H1 (cell line): Measurements from ENCODE around the gene HOXB5. TPM values are rescaled to one million over a fixed set of nuclear protein-coding genes. Genes with fewer than 3 reads are reported as not detected.

Source experiments
- CTCF ChIA-PET: fragments of 300-600 bp; sonication (Branson Sonifier 250); formaldehyde crosslinking; loops from one replicate; lab custom pipeline; 2021; ENCODE audit not compliant: partially characterized antibody; lab: Charles Lee
- POLR2A ChIA-PET: fragments of 300-600 bp; sonication (Branson Sonifier 250); formaldehyde crosslinking; loops from one replicate; lab custom pipeline; 2021; ENCODE audit warnings: inconsistent platforms; ENCODE audit not compliant: partially characterized antibody; lab: Charles Lee
- DNase-seq, 2 experiments: peaks; one replicate each; pipeline versions ENCODE4 v3.0.0 to v3.0.0-alpha.2; 2010 to 2022; ENCODE audit warnings: low spot score in 2 of 2, low read depth in 1 of 2, mixed read lengths in 1 of 2
- FAIRE-seq: peaks from 2 replicates; lab custom pipeline; 2011; peaks lifted over from hg19 to GRCh38; lab: Jason Lieb, UNC
- H2AFZ ChIP-seq: 2 replicates; pipeline ENCODE4 v1.8.1; 2012; ENCODE audit warnings: low read length, inconsistent platforms
- H2AK5ac ChIP-seq: 2 replicates; pipeline ENCODE4 v1.6.1; 2013; ENCODE audit warnings: low read depth, low read length
- H2BK120ac ChIP-seq: replicated peaks from 2 replicates; pipeline ENCODE3; 2013; ENCODE audit warnings: low read depth, low read length, inconsistent platforms
- H2BK12ac ChIP-seq: 2 replicates; pipeline ENCODE4 v1.6.1; 2013; ENCODE audit warnings: low read depth, low read length
- H2BK15ac ChIP-seq: 2 replicates; pipeline ENCODE4 v1.6.1; 2013; ENCODE audit warnings: low read length
- H2BK20ac ChIP-seq: 2 replicates; pipeline ENCODE4 v1.6.1; 2013; ENCODE audit warnings: low read length
- H2BK5ac ChIP-seq: 2 replicates; pipeline ENCODE4 v1.6.1; 2013; ENCODE audit warnings: low read depth, low read length
- H3K14ac ChIP-seq: 2 replicates; pipeline ENCODE4 v1.6.1; 2013; ENCODE audit warnings: inconsistent platforms; ENCODE audit not compliant: insufficient read length
- H3K18ac ChIP-seq: 2 replicates; pipeline ENCODE4 v1.6.1; 2013; ENCODE audit warnings: low read length; ENCODE audit errors: extremely low read depth
- H3K23ac ChIP-seq: 2 replicates; pipeline ENCODE4 v1.6.1; 2013; ENCODE audit warnings: inconsistent platforms; ENCODE audit not compliant: insufficient read length
- H3K23me2 ChIP-seq: 2 replicates; pipeline ENCODE4 v1.6.1; 2013; ENCODE audit warnings: low read depth, low read length
- H3K27ac ChIP-seq: 2 replicates; pipeline ENCODE4 v1.6.1; 2011; ENCODE audit warnings: low read depth, low read length, inconsistent platforms
- H3K27me3 ChIP-seq, 4 experiments: replicated peaks in 1 of 4; 1 replicate in 1 of 4; 2 replicates in 3 of 4; pipeline versions ENCODE4 v1.6.1 to v1.8.1; 2011 to 2013; ENCODE audit warnings: low read length in 3 of 4, mild to moderate bottlenecking in 3 of 4, inconsistent platforms in 2 of 4, mixed read lengths in 2 of 4, moderate library complexity in 1 of 4; ENCODE audit not compliant: control insufficient read depth in 3 of 4, insufficient read depth in 3 of 4; ENCODE audit errors: extremely low read depth in 1 of 4
- H3K36me3 ChIP-seq, 4 experiments: 2 replicates each; pipeline versions ENCODE4 v1.6.1 to v1.8.1; 2011 to 2013; ENCODE audit warnings: mild to moderate bottlenecking in 4 of 4, low read length in 3 of 4, moderate library complexity in 2 of 4, control low read depth in 1 of 4, inconsistent platforms in 1 of 4; ENCODE audit not compliant: insufficient read depth in 4 of 4, control insufficient read depth in 2 of 4
- H3K4ac ChIP-seq: replicated peaks from 2 replicates; pipeline ENCODE3; 2013; ENCODE audit warnings: low read length, low read depth, mixed read lengths, inconsistent platforms; ENCODE audit not compliant: insufficient read length
- H3K4me1 ChIP-seq, 4 experiments: replicated peaks in 1 of 4; 1 replicate in 1 of 4; 2 replicates in 3 of 4; pipeline versions ENCODE4 v1.6.1 to v1.8.1; 2011 to 2013; ENCODE audit warnings: low read length in 3 of 4, inconsistent platforms in 2 of 4, mixed read lengths in 1 of 4; ENCODE audit not compliant: insufficient read depth in 4 of 4, control insufficient read depth in 3 of 4
- H3K4me2 ChIP-seq, 2 experiments: 2 replicates each; pipeline versions ENCODE4 v1.6.1 to v1.8.1; 2011 to 2013; ENCODE audit warnings: low read depth in 2 of 2, low read length in 2 of 2, control low read depth in 1 of 2, inconsistent platforms in 1 of 2, mild to moderate bottlenecking in 1 of 2; ENCODE audit not compliant: insufficient read depth in 1 of 2
- H3K4me3 ChIP-seq, 4 experiments: fragments of 200-600, 300-600 bp in 1 of 4; sonication (generic), shearing (Covaris generic), sonication (Bioruptor Twin) in 1 of 4; 2 replicates each; pipeline versions ENCODE4 v1.5.1 to v1.8.1; 2011 to 2016; ENCODE audit warnings: low read length in 4 of 4, low read depth in 3 of 4, control low read depth in 2 of 4, inconsistent platforms in 2 of 4, mild to moderate bottlenecking in 2 of 4, mixed read lengths in 1 of 4, moderate library complexity in 1 of 4; ENCODE audit not compliant: insufficient read depth in 2 of 4; ENCODE audit errors: extremely low read depth in 1 of 4
- H3K56ac ChIP-seq: replicated peaks from 2 replicates; pipeline ENCODE3; 2013; ENCODE audit warnings: low read depth, mild to moderate bottlenecking, mixed read lengths, low read length, inconsistent platforms; ENCODE audit not compliant: insufficient read length
- H3K79me1 ChIP-seq: 2 replicates; pipeline ENCODE4 v1.6.1; 2013; ENCODE audit warnings: low read depth, low read length, control low read depth
- H3K79me2 ChIP-seq, 2 experiments: 2 replicates each; pipeline versions ENCODE4 v1.6.1 to v1.8.1; 2012 to 2013; ENCODE audit warnings: low read length in 2 of 2, mild to moderate bottlenecking in 2 of 2, inconsistent platforms in 1 of 2; ENCODE audit not compliant: insufficient read depth in 2 of 2, control insufficient read depth in 1 of 2
- H3K9ac ChIP-seq, 4 experiments: replicated peaks in 1 of 4; 1 replicate in 1 of 4; 2 replicates in 3 of 4; pipeline versions ENCODE4 v1.6.1 to v1.8.1; 2011 to 2013; ENCODE audit warnings: low read depth in 3 of 4, low read length in 3 of 4, control low read depth in 2 of 4, mild to moderate bottlenecking in 2 of 4, moderate library complexity in 2 of 4, inconsistent platforms in 1 of 4; ENCODE audit errors: extremely low read depth in 1 of 4
- H3K9me3 ChIP-seq, 2 experiments: 2 replicates each; pipeline versions ENCODE4 v1.6.1 to v1.8.1; 2012 to 2013; ENCODE audit warnings: mild to moderate bottlenecking in 2 of 2, moderate library complexity in 2 of 2, control low read depth in 1 of 2, inconsistent platforms in 1 of 2, low read depth in 1 of 2, low read length in 1 of 2, mixed read lengths in 1 of 2; ENCODE audit not compliant: insufficient read depth in 2 of 2
- H4K20me1 ChIP-seq, 2 experiments: replicated peaks in 1 of 2; 2 replicates each; pipeline versions ENCODE3 to v1.8.1; 2011 to 2013; ENCODE audit warnings: inconsistent platforms in 2 of 2, low read length in 2 of 2, mild to moderate bottlenecking in 1 of 2; ENCODE audit not compliant: insufficient read depth in 2 of 2, control insufficient read depth in 1 of 2
- H4K5ac ChIP-seq: 2 replicates; pipeline ENCODE4 v1.6.1; 2013; ENCODE audit warnings: low read length, low read depth, mixed read lengths, inconsistent platforms; ENCODE audit not compliant: insufficient read length
- H4K8ac ChIP-seq: 2 replicates; pipeline ENCODE4 v1.8.0; 2013; ENCODE audit warnings: mild to moderate bottlenecking, moderate library complexity, low read length, inconsistent platforms; ENCODE audit not compliant: insufficient read depth; ENCODE audit errors: extremely low read depth
- H4K91ac ChIP-seq: replicated peaks from 2 replicates; pipeline ENCODE3; 2013; ENCODE audit warnings: low read length, mixed read lengths, inconsistent platforms; ENCODE audit not compliant: insufficient read length
- CBX8 ChIP-seq: fragments of 300-800, 300-1000 bp; sonication (generic); IDR thresholded peaks from 2 replicates; pipeline ENCODE4 v1.7.1; 2016; ENCODE audit warnings: low read depth, low read length, borderline replicate concordance
- CHD2 ChIP-seq: IDR thresholded peaks from 2 replicates; pipeline ENCODE4 v1.6.1; 2012; ENCODE audit warnings: low read length, improper control_type of control experiment
- MAX ChIP-seq: IDR thresholded peaks from 2 replicates; pipeline ENCODE4 v1.6.1; 2012; ENCODE audit warnings: inconsistent platforms
- NRF1 ChIP-seq: IDR thresholded peaks from 2 replicates; pipeline ENCODE4 v1.6.1; 2011; ENCODE audit warnings: mild to moderate bottlenecking, low read depth, low read length, improper control_type of control experiment
- RFX5 ChIP-seq: IDR thresholded peaks from 2 replicates; pipeline ENCODE4 v1.6.1; 2011; ENCODE audit warnings: low read depth, low read length, improper control_type of control experiment, borderline replicate concordance
- SAP30 ChIP-seq: fragments of 300-600 bp; sonication (generic); IDR thresholded peaks from 2 replicates; pipeline ENCODE4 v1.7.1; 2012; ENCODE audit warnings: low read length, moderate library complexity, mild to moderate bottlenecking, inconsistent platforms; ENCODE audit not compliant: insufficient read depth, insufficient replicate concordance
- USF2 ChIP-seq: IDR thresholded peaks from 2 replicates; pipeline ENCODE4 v1.6.1; 2011; ENCODE audit warnings: low read length, improper control_type of control experiment
- WGBS, 2 experiments: shearing (Covaris generic) in 1 of 2; methylation state at CpG; one replicate each; pipeline versions ENCODE4 v1.1.6 to v1.1.7; 2013 to 2015; ENCODE audit warnings: low lambda C conversion rate in 2 of 2, mixed read lengths in 2 of 2, inconsistent platforms in 1 of 2, low coverage in 1 of 2, missing lambda C conversion rate in 1 of 2; ENCODE audit not compliant: insufficient replicate concordance in 2 of 2, insufficient coverage in 1 of 2, insufficient read length in 1 of 2; ENCODE audit errors: extremely low coverage in 1 of 2, missing lambda C conversion rate in 1 of 2; 5-methylcytosine and 5-hydroxymethylcytosine counted together
- polyA plus RNA-seq, 7 experiments: library from polyadenylated mRNA; depleted of rRNA in 3 of 7; stranded (reverse) in 5 of 7; unstranded in 2 of 7; fragments of >200 nt in 5 of 7; fragments of 200-250 nt in 2 of 7; gene quantifications; 1 replicate in 5 of 7; 2 replicates in 1 of 7; 4 replicates in 1 of 7; pipeline versions ENCODE4 v1.2.1 to v1.2.3, GENCODE V29; 2011 to 2013; ENCODE audit warnings: missing spikeins in 2 of 7, mixed read lengths in 2 of 7
- total RNA-seq: library from RNA; stranded (reverse); fragmentation: NEBNext Ultra II Directional; extraction: Animal tissue kit (Norgen Biotek cat#: 25700); gene quantifications from 2 replicates; pipeline ENCODE4 v1.2.1, GENCODE V29; 2021

The HOXB5 gene
- total and polyA plus RNA-seq, 2 of the 8 experiments (the other 6 are each of a cell fraction or from before 2014, with no cell fraction given): not detected

DNA sequence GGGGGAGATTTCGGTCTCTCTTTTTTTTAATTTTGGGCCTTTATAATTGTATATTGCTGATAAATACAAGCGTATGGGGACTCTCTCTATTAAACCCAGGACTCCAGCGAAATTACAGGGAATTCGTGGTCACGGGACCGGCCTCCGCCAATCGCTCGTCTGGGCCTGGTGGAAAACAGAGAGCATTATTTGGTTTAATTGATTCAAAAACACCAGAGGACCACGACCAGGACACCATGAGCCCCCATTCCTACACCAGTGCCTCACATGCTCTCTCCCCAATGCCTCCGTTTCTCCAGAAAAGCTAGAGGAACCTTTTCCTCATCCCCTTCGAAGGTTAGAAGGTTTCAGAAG lies 48.6 kb downstream of the HOXB5 start, which contains the start of gene HOXB2:
Gene HOXB2, minus strand, starts transcription at position 88 of the 354 bp plus-strand sequence. CDS start 198 bp downstream, outside the sequence.
- Histone ChIP-seq H3K36me3 (peaks cover 0 to 3% (median 0%) of the 10 kb centered on the region in 4 experiments; a peak in 1 of 8 replicates), H2BK120ac (no peak within 1 kb of the TSS), H3K27me3 (peaks cover 90 to 100% (median 97%) of the 10 kb centered on the region in 4 experiments), H3K9ac (no peak within 1 kb of the TSS), H3K14ac (no peak within 1 kb of the TSS), H4K5ac (no peak within 1 kb of the TSS), H4K8ac (peak within 1 kb of the TSS; percentile 5; the same call in 1 of the 2 replicates), H2BK15ac (no peak within 1 kb of the TSS), H2BK20ac (no peak within 1 kb of the TSS), H3K4ac (no peak within 1 kb of the TSS), H2BK5ac (no peak within 1 kb of the TSS), H3K18ac (0 out of 2 replicates have a peak within 1 kb of the TSS, but pooled peaks have one; percentile 4), H3K27ac (no peak within 1 kb of the TSS), H3K79me1 (no peaks in the 10 kb centered on the region), H2AK5ac (no peak within 1 kb of the TSS), H4K91ac (no peak within 1 kb of the TSS), H2AFZ (no peak within 1 kb of the TSS), H3K79me2 (no peaks in the 10 kb centered on the region), H4K20me1 (peaks cover 8 to 15% of the 10 kb centered on the region in 2 experiments), H3K4me3 (peak within 1 kb of the TSS in 1 of 4 experiments; percentile 44; a peak in 2 of 8 replicates), H3K4me2 (peak within 1 kb of the TSS; percentile 55 to 91), H3K23me2 (no peaks in the 10 kb centered on the region; the same call in 1 of the 2 replicates), H2BK12ac (0 out of 2 replicates have a peak within 1 kb of the TSS, but pooled peaks have one; percentile 33), H3K23ac (no peak within 1 kb of the TSS), H3K9me3 (no peaks in the 10 kb centered on the region), H3K56ac (no peak within 1 kb of the TSS), H3K4me1 (peaks cover 7 to 27% (median 12%) of the 10 kb centered on the region in 4 experiments)
- ChIA-PET CTCF (no interaction called here), POLR2A (interaction anchor here (1.0 kb wide), 1 partner anchor 53 kb away, joined by 3 read pairs; no protein-coding TSS in a partner anchor)
- DNase-seq (no peak), FAIRE-seq (no peak)
- WGBS, 2 experiments: 11% methylated on average over 11 of the region's 12 CpGs; no CpG with 5 or more reads in 1 of the 2 experiments
- TF ChIP-seq CHD2 (0 out of 2 replicates have a peak, but pooled peaks have one; percentile 38), SAP30 (no peak), NRF1 (no peak), CBX8 (peak; percentile 63; the same call in 1 of the 2 replicates), RFX5 (no peak), MAX (no peak), USF2 (peak; percentile 45; the same call in 1 of the 2 replicates)
